Kidney (tissue), 22 donors: ENCODE results near the gene GOLGA8J. TPM values are rescaled to one million over a fixed set of nuclear protein-coding genes. Genes with fewer than 3 reads are reported as not detected.
A peak's percentile ranks its signal among the peaks of the same experiment; 100 is the strongest.
"Not testable (repeated sequence)": the region's sequence is repeated elsewhere in the genome, so short reads cannot be mapped to it uniquely, and the experiment has no call there.

Source experiments
- DNase-seq, 5 donors: peaks; one replicate each; pipeline ENCODE4 v3.0.0-alpha.2; 2013 to 2020
- FAIRE-seq: peaks from 2 replicates; lab custom pipeline; 2012; peaks lifted over from hg19 to GRCh38; lab: Jason Lieb, UNC
- H3K27ac ChIP-seq, 2 donors: one replicate each; pipeline ENCODE4 v1.7.0; 2013; ENCODE audit warnings: low read depth in 2 of 2, low read length in 2 of 2, inconsistent platforms in 1 of 2
- H3K27me3 ChIP-seq: one replicate; pipeline ENCODE4 v1.7.1; 2013; ENCODE audit warnings: low read length, inconsistent platforms; ENCODE audit not compliant: control insufficient read depth, insufficient read depth
- H3K36me3 ChIP-seq, 3 donors: one replicate each; pipeline versions ENCODE4 v1.7.0 to v1.7.1; 2013; ENCODE audit warnings: low read length in 3 of 3, control low read depth in 1 of 3, inconsistent platforms in 1 of 3; ENCODE audit not compliant: insufficient read depth in 3 of 3, control insufficient read depth in 2 of 3
- H3K4me1 ChIP-seq, 3 donors: one replicate each; pipeline versions ENCODE4 v1.7.0 to v1.7.1; 2013; ENCODE audit warnings: low read length in 3 of 3, inconsistent platforms in 1 of 3, low read depth in 1 of 3; ENCODE audit not compliant: control insufficient read depth in 2 of 3, insufficient read depth in 2 of 3
- H3K4me3 ChIP-seq, 3 donors: one replicate each; pipeline versions ENCODE4 v1.7.0 to v1.8.1; 2013; ENCODE audit warnings: low read length in 3 of 3, control low read depth in 1 of 3, inconsistent platforms in 1 of 3
- H3K9ac ChIP-seq, 3 donors: one replicate each; pipeline versions ENCODE4 v1.7.0 to v1.7.1; 2013; ENCODE audit warnings: low read length in 3 of 3, control low read depth in 1 of 3, inconsistent platforms in 1 of 3
- H3K9me3 ChIP-seq, 3 donors: one replicate each; pipeline versions ENCODE4 v1.7.0 to v1.7.1; 2013; ENCODE audit warnings: low read length in 3 of 3, control low read depth in 1 of 3, inconsistent platforms in 1 of 3; ENCODE audit not compliant: control insufficient read depth in 2 of 3, insufficient read depth in 1 of 3
- CTCF ChIP-seq: IDR thresholded peaks from 3 replicates; pipeline ENCODE4 v1.5.1; 2012; ENCODE audit warnings: mild to moderate bottlenecking, moderate library complexity, borderline replicate concordance; ENCODE audit not compliant: insufficient read depth; ENCODE audit errors: extremely low read depth
- intact Hi-C: fragments of 100-400 bp; cut with DNase I; formaldehyde crosslinking; loops from one replicate; pipeline ENCODE4 v1.11.1; 2022
- long read RNA-seq, 10 donors: library from polyadenylated mRNA in 1 of 10; unstranded in 1 of 10; transcript quantifications; one replicate each; pipeline ENCODE4 v2.0.0 and lab custom pipeline, GENCODE V29; 2021 to 2026
- polyA plus RNA-seq: library from polyadenylated mRNA; stranded (reverse); fragments of 350-450 nt; fragmentation: Illumina TruSeq; extraction: RNeasy Lipid Tissue Mini Kit (QIAGEN cat#74804); gene quantifications from one replicate; pipeline ENCODE4 v1.2.3, GENCODE V29; 2014; ENCODE audit warnings: low read depth, low replicate concordance; ENCODE audit not compliant: insufficient read depth
- total RNA-seq: library from RNA; stranded (reverse); fragmentation: NEBNext Ultra II Directional; extraction: Animal tissue kit (Norgen Biotek cat#: 25700); gene quantifications from one replicate; pipeline ENCODE4 v1.2.1, GENCODE V29; 2021
- donor health status: control.
- donor health status: control.
- donor health status: control.
- donor health status: control.
- donor health status: control.
- donor health status: DM: yes; HTN: yes; CAD: no.
- donor health status: Normal renal cell carcinoma (clear cell type).

GOLGA8J gene
- total RNA-seq (not detected), polyA plus RNA-seq (not detected)
- long read RNA-seq, donor 1: 0 reads
- long read RNA-seq, donor 2: 0 reads
- long read RNA-seq, donor 3: 0 reads
- long read RNA-seq, donor 4: 0 reads
- long read RNA-seq, donor 5: 0 reads
- long read RNA-seq, donor 6: 0 reads
- long read RNA-seq, donor 7: 0 reads
- long read RNA-seq, donor 8: 0 reads
- long read RNA-seq, donor 9: 0 reads
- long read RNA-seq, donor 10: 0 reads

GRCh38 chr15:30082655-30083054, at the start of gene GOLGA8J:
Gene GOLGA8J, plus strand, starts transcription at chr15:30082955. Its CDS starts 98 bp downstream, at chr15:30083053.
- H3K9ac ChIP-seq, intact Hi-C loops, FAIRE-seq, DNase-seq, H3K4me1 ChIP-seq, H3K27ac ChIP-seq, H3K4me3 ChIP-seq, H3K36me3 ChIP-seq, H3K9me3 ChIP-seq, H3K27me3 ChIP-seq: not testable (repeated sequence)

GRCh38 chr15:30033211-30033610, 49.5 kb upstream of the GOLGA8J start:
- H3K27me3 ChIP-seq: no peaks in the 10 kb centered on the region
- FAIRE-seq: no peak
- no peak for DNase-seq
- no peak overlapping the region for H3K9ac ChIP-seq
- no peak for TF ChIP-seq CTCF
- H3K4me3 ChIP-seq: no peak overlapping the region
- H3K36me3 ChIP-seq: no peaks in the 10 kb centered on the region
- H3K27ac ChIP-seq: no peak overlapping the region
- intact Hi-C loops: no loop called here
- peaks cover 1 to 4% (median 3%) of the 10 kb centered on the region in 3 donors for H3K9me3 ChIP-seq
- no peaks in the 10 kb centered on the region for H3K4me1 ChIP-seq

GRCh38 chr15:30033763-30034162, 49.0 kb upstream of the GOLGA8J start:
- H3K4me1 ChIP-seq: peaks cover 0 to 3% (median 0%) of the 10 kb centered on the region in 3 donors
- no peaks in the 10 kb centered on the region for H3K27me3 ChIP-seq
- DNase-seq (no peak), FAIRE-seq (no peak)
- H3K27ac ChIP-seq: no peak overlapping the region
- TF ChIP-seq CTCF: no peak
- no peaks in the 10 kb centered on the region for H3K36me3 ChIP-seq
- no peak overlapping the region for H3K9ac ChIP-seq
- intact Hi-C loops: no loop called here
- peaks cover 1 to 4% (median 3%) of the 10 kb centered on the region in 3 donors for H3K9me3 ChIP-seq
- no peak overlapping the region for H3K4me3 ChIP-seq

- FAIRE-seq (no peak), DNase-seq (peak in 1 of 5 donors; percentile 49)
- no peak overlapping the region for H3K9ac ChIP-seq
- H3K36me3 ChIP-seq: no peaks in the 10 kb centered on the region
- TF ChIP-seq CTCF: no peak
- no peak overlapping the region for H3K4me3 ChIP-seq
- no peaks in the 10 kb centered on the region for H3K27me3 ChIP-seq
- H3K4me1 ChIP-seq: peaks cover 0 to 5% (median 5%) of the 10 kb centered on the region in 3 donors
- H3K27ac ChIP-seq: no peak overlapping the region
- no peaks in the 10 kb centered on the region for H3K9me3 ChIP-seq
- intact Hi-C loops: no loop called here
Measured at GRCh38 chr15:30036036-30036703, 46.6 kb upstream of the GOLGA8J start.
